Effector memory CD4-positive, alpha-beta T cell (primary cell): Measurements from ENCODE around the gene ALDH1B1.

ENCODE experiments used
- DNase-seq, 3 donors: peaks; one replicate each; pipeline ENCODE4 v3.0.0-alpha.2; 2020
- H3K27ac ChIP-seq: 2 replicates; pipeline ENCODE4 v1.7.0; 2013; ENCODE audit warnings: mild to moderate bottlenecking, low read length, moderate library complexity; ENCODE audit not compliant: insufficient read depth, poor library complexity, severe bottlenecking
- H3K27me3 ChIP-seq: replicated peaks from 2 replicates; pipeline ENCODE4 v1.7.0; 2013; ENCODE audit warnings: mild to moderate bottlenecking, low read length; ENCODE audit not compliant: insufficient read depth, control insufficient read depth, poor library complexity, severe bottlenecking
- H3K36me3 ChIP-seq: 2 replicates; pipeline ENCODE4 v1.7.0; 2013; ENCODE audit warnings: mild to moderate bottlenecking, low read length, moderate library complexity; ENCODE audit not compliant: control insufficient read depth, insufficient read depth
- H3K4me1 ChIP-seq: 2 replicates; pipeline ENCODE4 v1.7.0; 2013; ENCODE audit warnings: low read length, mild to moderate bottlenecking; ENCODE audit not compliant: control insufficient read depth, insufficient read depth, poor library complexity, severe bottlenecking
- H3K4me3 ChIP-seq: 2 replicates; pipeline ENCODE4 v1.7.0; 2013; ENCODE audit warnings: low read length, low read depth, mild to moderate bottlenecking; ENCODE audit not compliant: insufficient read depth, poor library complexity, severe bottlenecking
- H3K9me3 ChIP-seq: 2 replicates; pipeline ENCODE4 v1.7.0; 2013; ENCODE audit warnings: mild to moderate bottlenecking, low read length, moderate library complexity; ENCODE audit not compliant: control insufficient read depth

ALDH1B1 gene

DNA sequence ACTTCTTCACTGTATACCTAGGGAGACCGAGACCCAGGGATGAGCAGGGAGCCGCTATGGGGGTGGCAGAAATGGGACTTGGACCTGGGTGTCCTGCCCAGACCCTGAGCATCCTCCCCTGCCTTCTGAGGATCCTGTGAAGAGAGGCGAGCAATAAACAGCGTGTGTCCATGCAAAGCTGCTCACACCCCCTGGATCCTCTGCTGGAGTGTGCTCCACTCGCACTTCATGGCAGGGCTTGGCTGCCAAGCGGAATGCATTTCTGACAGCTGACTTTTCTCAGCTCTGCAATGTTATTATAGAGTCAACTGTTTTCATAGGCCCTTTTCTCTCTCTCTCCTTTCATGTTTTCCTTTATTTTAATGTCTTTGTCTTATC, 31.0 kb upstream of the ALDH1B1 start:
- Histone ChIP-seq H3K4me1 (no peaks in the 10 kb centered on the region), H3K4me3 (no peak overlapping the region), H3K27ac (no peak overlapping the region), H3K27me3 (no peaks in the 10 kb centered on the region), H3K36me3 (no peaks in the 10 kb centered on the region), H3K9me3 (no peaks in the 10 kb centered on the region)
- DNase-seq, result no peak

DNA sequence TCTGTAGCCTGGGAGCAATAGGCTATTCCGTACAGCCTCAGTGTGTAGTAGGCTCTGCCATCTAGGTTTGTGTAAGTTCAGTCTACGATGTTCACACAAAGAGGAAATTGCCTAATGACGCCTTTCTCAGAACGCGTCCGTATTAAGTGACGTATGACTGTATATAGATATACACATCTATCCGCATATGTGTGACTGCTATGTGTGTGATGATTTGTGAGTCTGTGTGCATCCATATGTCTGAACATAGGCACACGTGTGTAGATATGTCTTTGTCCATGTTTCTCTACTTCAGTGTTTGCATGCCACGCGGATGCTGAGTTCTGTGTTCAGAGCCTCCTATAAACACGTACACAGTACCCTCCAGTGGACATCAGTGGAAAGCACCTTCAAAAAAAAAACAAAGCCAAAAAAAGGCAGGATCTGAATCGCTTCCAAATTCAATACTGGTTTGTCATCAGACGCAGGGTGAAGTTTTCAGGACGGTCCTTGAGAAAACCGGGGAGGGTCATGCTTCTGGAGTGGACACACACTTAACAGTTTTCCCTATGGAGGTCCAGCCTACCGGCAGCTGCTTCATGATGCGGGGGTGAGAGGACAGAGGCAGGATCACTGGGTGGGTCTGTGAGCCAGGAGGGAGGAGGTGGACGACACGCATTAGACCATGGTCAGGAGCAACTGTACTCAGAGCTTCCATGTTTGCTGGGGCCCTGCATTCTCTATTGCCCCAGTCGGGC, 29.5 kb upstream of the ALDH1B1 start:
- no peaks in the 10 kb centered on the region for H3K27me3 ChIP-seq
- no peak overlapping the region for H3K4me3 ChIP-seq
- no peaks in the 10 kb centered on the region for H3K4me1 ChIP-seq
- no peak overlapping the region for H3K27ac ChIP-seq
- H3K9me3 ChIP-seq, result no peaks in the 10 kb centered on the region
- DNase-seq, result no peak
- H3K36me3 ChIP-seq, result no peaks in the 10 kb centered on the region

DNA sequence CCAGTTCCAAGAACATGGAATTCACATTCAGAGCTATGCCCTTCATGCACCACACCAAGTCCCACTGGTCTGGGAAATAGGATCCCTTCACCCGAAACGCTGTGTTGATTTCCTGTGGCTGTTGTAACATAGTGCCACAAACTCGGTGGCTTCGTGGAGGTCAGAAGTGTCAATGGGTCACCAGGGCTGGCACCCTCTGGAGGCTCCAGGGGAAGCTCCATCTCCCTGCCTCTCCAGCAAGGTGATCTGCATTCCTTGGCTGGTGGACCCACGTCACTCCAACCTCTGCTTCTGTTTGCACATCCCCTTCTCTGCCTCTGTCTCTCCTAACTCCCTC, 28.9 kb upstream of the ALDH1B1 start:
- H3K4me3 ChIP-seq, result no peak overlapping the region
- H3K9me3 ChIP-seq, result no peaks in the 10 kb centered on the region
- H3K27ac ChIP-seq, result no peak overlapping the region
- DNase-seq, result no peak
- no peaks in the 10 kb centered on the region for H3K36me3 ChIP-seq
- H3K4me1 ChIP-seq, result no peaks in the 10 kb centered on the region
- H3K27me3 ChIP-seq, result no peaks in the 10 kb centered on the region

DNA sequence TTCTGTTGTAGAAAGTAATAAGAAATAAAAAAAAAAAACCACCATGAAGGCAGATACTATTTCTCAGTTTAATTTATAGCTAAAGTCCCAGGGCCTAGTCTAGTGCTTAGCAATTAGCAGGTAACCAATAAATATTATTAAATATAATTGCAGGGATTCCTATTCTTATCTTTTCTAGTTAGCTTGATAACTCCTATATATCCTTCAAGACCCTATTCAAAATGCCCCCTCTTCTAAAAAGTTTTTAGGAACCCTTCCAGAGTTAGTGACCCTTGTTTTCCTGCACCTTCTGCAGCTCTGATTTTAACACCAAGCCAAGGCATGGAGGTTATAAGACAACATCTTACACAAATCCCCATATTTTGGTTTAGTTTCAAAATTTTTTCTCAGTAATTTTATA, 24.6 kb upstream of the ALDH1B1 start:
- no peaks in the 10 kb centered on the region for H3K9me3 ChIP-seq
- H3K4me3 ChIP-seq, result no peak overlapping the region
- H3K27me3 ChIP-seq, result no peaks in the 10 kb centered on the region
- DNase-seq, result no peak
- H3K36me3 ChIP-seq, result no peaks in the 10 kb centered on the region
- no peaks in the 10 kb centered on the region for H3K4me1 ChIP-seq
- no peak overlapping the region for H3K27ac ChIP-seq

DNA sequence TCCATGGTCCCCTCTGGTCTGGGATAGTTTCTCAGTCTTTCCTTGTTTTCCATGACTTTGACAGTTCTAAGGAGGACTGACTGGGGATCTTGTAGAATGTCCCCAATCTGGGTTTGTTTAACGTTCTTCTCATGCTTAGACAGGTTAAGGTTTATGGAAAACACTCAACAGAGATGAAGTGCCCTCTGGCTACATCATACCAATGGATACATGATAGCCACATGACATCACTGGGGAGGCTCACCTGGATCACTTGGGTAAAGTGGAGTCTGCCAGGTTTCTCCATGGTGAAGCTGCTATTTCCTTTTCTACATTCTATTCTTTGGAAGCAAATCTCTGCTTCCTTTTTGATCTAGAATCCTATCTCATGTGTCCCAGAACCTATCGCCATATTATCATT, 23.8 kb upstream of the ALDH1B1 start:
- Histone ChIP-seq H3K27me3 (no peaks in the 10 kb centered on the region), H3K4me3 (no peak overlapping the region), H3K9me3 (no peaks in the 10 kb centered on the region), H3K36me3 (no peaks in the 10 kb centered on the region), H3K4me1 (no peaks in the 10 kb centered on the region), H3K27ac (no peak overlapping the region)
- no peak for DNase-seq

DNA sequence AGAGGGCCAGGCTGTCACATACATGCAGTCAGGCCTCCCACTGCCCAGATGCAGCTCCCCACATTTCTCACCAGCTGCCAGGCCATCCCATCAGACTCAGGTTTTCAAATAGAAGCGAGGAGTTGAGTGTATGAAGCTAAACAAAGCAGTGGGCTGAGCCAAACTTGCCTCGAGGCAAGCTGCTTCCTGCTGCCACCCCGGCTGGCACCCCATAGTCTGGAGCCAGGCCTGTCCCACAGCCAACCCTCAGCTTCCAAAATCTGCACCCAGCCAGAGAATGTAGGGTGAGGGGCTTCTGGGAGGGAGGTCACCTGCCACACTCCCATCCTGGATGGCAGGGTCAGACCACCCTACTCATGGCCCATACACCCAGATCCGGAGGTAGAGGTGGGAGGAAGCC, 22.3 kb upstream of the ALDH1B1 start:
- Histone ChIP-seq H3K4me1 (no peaks in the 10 kb centered on the region), H3K27me3 (no peaks in the 10 kb centered on the region), H3K9me3 (no peaks in the 10 kb centered on the region), H3K27ac (no peak overlapping the region), H3K4me3 (no peak overlapping the region), H3K36me3 (no peaks in the 10 kb centered on the region)
- DNase-seq, result no peak

DNA sequence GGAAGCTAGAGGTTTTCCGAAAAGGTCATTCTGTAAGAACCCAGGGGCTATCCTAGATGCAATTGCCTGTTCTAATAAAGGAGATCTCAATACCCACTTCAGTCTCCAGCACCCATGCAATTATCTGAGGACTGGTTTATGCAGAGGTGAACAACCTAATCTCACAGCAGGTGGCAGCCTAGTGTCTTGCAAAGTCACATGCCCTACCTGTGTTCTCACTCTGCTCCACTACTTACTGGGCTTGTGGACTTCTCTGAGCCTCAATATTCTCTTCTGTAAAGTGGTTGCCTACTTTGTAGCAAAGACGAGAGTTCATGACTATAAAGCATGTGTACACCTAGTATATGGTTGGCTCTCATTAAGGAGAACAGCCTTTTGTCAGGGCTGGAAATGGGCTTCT, 21.0 kb upstream of the ALDH1B1 start:
- Histone ChIP-seq H3K9me3 (no peaks in the 10 kb centered on the region), H3K36me3 (no peaks in the 10 kb centered on the region), H3K4me3 (no peak overlapping the region), H3K27me3 (no peaks in the 10 kb centered on the region), H3K4me1 (no peaks in the 10 kb centered on the region), H3K27ac (no peak overlapping the region)
- no peak for DNase-seq

DNA sequence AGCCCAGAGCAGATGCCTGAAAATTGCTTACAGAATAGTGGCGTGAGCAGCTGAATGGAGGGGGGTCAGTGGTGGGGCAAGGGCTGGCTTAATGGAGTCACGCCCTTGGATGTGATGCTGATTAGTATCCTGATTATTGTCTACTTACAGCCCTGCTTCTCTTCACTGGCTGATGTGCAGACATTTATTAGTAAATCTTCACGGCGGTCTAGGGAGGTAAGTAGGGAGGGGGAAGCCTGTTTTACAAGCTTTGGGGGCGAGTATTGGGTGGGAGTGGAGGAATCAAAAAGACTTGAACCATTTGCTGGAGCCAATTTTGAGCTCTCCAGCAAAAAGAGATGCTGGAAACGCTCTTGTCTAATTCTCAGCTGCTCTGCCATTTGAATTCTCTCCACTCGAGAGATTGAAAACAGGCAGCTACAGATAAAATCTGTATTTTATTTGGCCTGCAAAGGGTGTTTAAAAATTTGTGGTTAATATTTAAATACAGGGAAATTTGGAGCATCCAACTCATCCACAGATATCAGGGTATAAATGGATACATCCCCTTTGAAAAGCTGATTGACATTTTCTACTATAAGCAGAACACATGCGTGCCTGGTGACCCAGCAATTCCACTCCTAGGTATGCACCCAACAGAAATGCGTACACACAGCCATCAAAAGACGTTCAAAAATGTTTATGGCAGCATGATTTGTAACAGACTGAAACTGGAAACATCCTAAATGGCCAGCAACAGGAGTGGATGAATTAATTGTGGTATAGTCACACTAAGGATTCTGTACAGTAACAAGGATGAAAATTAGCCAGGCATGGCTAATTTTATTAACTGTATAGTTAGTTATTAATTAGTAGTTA, 19.5 kb upstream of the ALDH1B1 start:
- H3K4me3 ChIP-seq, result no peak overlapping the region
- H3K27me3 ChIP-seq, result no peaks in the 10 kb centered on the region
- no peaks in the 10 kb centered on the region for H3K36me3 ChIP-seq
- no peaks in the 10 kb centered on the region for H3K4me1 ChIP-seq
- no peak overlapping the region for H3K27ac ChIP-seq
- DNase-seq, result no peak
- H3K9me3 ChIP-seq, result no peaks in the 10 kb centered on the region

DNA sequence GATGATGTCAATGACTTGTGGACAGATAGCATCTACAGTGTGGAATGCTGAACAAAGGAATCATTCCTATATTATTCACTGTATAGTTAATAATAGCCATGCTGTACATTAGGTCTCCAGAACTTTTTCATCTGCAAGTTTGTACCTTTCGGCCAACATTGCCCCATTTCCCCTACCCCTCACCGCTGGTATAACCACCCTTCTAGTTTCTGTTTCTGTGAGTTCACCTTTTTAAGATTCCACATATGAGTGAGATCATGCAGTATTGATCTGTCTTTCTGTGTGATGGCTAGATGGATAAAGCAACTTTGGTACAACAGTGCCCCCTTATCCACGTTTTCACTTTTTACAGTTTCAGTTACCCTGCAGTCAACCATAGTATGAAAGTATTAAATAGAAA, 18.8 kb upstream of the ALDH1B1 start:
- Histone ChIP-seq H3K27ac (no peak overlapping the region), H3K36me3 (no peaks in the 10 kb centered on the region), H3K4me1 (no peaks in the 10 kb centered on the region), H3K4me3 (no peak overlapping the region), H3K27me3 (no peaks in the 10 kb centered on the region), H3K9me3 (no peaks in the 10 kb centered on the region)
- DNase-seq, result no peak

DNA sequence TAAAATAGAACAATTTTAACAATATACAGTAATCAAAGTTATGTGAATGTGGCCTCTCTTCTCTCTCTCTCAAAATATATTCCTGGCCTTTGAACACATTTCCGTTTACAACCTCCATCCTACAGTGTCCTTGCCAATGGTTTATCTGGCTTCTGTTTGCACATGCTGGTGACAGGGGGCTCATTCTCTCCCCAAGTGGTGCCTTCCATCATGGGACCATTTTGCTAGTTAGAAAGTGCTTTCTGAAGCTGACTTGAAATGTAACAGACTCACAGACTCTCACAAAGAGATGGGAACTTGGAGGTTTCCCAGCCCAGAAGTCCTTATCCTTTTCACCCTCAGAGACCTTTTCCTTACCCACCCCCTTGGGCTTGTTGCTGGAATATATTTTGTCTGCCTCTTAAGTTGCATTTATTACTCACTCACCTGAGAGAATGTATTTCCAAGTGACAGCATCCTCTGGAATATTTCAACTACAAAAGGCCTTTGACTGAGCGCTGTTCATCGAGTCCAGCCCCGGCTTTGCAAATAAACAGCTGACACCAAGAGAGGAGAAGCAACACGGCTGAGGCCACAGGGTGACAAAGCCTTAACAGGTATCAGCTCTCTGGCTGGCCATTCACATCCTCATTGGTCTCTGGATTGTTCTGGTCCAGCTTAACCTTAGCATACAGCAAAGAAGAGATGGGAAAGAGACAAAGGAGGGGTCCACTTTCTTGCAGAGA, 17.5 kb upstream of the ALDH1B1 start:
- H3K27me3 ChIP-seq, result no peaks in the 10 kb centered on the region
- H3K36me3 ChIP-seq, result no peaks in the 10 kb centered on the region
- no peak for DNase-seq
- no peaks in the 10 kb centered on the region for H3K4me1 ChIP-seq
- no peak overlapping the region for H3K27ac ChIP-seq
- no peak overlapping the region for H3K4me3 ChIP-seq
- H3K9me3 ChIP-seq, result no peaks in the 10 kb centered on the region
